Kidney capillary endothelial cell (primary cell): ENCODE data around the gene CLOCK.
A peak's percentile ranks its signal among the peaks of the same experiment; 100 is the strongest.
"Not testable (repeated sequence)": the region's sequence is repeated elsewhere in the genome, so short reads cannot be mapped to it uniquely, and the experiment has no call there.

Source experiments
- DNase-seq: peaks from one replicate; pipeline ENCODE4 v3.0.0-alpha.2; 2018; ENCODE audit warnings: low spot score

Gene CLOCK, protein sequence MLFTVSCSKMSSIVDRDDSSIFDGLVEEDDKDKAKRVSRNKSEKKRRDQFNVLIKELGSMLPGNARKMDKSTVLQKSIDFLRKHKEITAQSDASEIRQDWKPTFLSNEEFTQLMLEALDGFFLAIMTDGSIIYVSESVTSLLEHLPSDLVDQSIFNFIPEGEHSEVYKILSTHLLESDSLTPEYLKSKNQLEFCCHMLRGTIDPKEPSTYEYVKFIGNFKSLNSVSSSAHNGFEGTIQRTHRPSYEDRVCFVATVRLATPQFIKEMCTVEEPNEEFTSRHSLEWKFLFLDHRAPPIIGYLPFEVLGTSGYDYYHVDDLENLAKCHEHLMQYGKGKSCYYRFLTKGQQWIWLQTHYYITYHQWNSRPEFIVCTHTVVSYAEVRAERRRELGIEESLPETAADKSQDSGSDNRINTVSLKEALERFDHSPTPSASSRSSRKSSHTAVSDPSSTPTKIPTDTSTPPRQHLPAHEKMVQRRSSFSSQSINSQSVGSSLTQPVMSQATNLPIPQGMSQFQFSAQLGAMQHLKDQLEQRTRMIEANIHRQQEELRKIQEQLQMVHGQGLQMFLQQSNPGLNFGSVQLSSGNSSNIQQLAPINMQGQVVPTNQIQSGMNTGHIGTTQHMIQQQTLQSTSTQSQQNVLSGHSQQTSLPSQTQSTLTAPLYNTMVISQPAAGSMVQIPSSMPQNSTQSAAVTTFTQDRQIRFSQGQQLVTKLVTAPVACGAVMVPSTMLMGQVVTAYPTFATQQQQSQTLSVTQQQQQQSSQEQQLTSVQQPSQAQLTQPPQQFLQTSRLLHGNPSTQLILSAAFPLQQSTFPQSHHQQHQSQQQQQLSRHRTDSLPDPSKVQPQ

DNA sequence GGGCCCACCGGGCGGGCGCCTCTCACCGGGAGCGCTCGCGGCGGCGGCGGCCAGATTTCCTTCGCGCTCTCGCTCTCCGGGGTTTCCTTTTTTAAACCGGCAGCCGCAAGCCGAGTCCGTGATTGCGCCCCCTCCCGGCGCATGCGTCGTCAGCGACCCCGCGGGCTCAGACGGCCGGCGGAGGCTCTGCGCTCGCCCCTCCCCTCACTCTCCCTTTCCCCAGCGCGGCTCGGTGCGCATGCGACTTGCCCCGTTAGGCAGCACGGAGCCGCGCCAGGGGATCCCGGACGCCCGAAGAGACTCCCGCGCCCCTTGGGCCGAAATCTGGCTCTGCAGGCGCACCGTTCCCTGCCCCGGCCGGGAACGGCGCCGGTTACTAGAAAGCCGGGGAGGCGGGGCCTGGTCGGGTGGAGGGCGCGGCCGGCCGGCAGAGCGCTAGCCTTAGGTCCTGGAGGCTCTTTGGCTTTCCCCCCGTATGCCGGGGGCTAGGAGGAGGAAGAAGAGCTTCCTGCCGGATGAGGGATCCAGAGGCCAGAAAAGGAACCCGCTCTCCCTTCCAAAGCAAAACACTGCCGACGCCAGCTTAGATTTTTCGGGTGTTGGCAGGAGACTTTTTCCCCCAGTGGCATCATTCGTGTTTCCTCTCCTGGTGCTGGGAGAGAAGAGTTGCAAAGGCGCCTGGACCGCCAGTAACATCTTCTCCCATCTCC is at the start of gene CLOCK:
CLOCK (minus strand) TSS at position 154 of the 710 bp plus-strand sequence. CDS start 64,124 bp downstream, outside the sequence.
- DNase-seq, result peak; percentile 80

DNA sequence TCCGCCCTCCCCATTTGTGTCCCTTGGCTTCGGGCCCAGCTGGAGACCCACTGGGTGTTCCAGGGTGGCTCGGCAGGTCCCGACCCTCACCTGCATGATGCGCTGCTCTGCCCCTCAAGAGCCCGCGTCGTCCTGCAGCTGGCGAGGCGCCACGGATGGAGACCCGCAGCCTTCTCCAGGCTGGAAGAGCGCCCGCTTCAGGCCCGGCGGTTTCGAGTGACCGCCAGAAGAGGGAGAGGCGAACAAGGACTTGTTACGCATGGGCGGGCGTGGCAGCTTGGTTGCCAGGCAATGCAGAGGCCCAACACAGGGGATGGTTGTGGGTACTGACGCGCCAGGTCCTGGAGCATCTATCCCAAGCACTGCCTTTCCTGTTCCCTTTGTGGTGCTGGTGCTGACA is 45.3 kb upstream of the CLOCK start, which contains the start of gene PDCL2:
PDCL2 (minus strand) TSS at position 232 of the 400 bp plus-strand sequence; CDS start at position 96, 136 bp downstream.
- DNase-seq, result no peak

DNA sequence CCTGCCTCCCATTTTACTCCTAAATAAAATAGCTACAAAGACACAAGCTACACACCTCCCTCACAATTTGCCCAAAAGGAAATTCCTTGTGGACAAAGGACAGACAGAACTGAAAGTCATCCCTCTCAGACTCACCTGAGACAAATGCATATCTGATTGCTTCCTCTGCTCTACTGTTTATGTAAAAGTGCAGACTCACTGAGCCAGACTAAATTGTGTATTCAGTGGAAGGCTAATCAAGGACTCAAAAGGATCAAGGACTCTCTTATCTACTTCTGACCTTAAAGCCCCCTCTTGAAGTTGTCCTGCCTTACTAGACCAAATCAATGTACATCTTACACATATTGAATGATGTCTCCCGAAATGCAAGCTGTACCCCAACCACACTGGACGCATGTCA is 41.5 kb upstream of the CLOCK start:
- no peak for DNase-seq

DNA sequence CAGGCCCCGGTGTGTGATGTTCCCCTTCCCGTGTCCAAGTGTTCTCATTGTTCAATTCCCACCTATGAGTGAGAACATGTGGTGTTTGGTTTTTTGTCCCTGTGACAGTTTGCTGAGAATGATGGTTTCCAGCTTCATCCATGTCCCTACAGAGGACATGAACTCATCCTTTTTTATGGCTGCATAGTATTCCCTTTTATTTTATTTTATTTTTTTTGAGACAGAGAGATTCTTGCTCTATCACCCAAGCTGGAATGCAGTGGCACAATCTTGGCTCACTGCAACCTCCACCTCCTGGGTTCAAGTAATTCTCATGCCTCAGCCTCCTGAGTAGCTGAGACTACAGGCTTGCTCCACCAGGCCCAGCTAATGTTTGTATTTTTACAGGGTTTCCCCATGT is 36.1 kb upstream of the CLOCK start:
- DNase-seq, result not testable (repeated sequence)

DNA sequence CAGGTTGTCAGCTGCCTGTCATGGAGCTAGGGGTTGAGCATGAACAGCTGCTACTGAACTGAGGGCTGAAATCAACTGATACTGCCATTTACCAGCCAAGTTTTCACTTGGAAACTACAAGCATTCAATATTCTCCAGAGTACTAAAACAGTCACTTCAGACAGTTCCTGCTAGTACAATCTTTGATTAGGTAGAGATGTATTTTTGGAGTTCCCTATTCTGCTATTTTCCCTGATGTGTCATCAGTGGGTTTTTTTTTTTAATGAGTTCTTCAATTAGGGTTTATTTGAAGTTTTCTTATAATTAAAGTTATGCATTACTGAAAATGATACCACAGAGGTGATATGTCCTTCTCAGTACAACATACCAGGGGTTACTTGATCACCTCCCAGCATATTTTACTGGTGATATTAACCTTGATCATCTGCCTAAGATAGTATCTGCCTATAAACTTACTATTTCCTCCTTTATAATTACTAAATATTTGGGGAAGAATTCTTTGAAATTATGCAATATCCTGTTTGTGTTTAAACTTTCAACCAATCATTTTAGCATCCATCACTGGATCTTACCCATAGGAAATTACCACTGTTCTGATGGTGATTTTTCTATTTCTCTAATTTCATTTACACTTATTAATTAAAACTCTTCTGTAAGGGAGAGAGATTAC is 31.8 kb upstream of the CLOCK start:
- DNase-seq, result no peak

DNA sequence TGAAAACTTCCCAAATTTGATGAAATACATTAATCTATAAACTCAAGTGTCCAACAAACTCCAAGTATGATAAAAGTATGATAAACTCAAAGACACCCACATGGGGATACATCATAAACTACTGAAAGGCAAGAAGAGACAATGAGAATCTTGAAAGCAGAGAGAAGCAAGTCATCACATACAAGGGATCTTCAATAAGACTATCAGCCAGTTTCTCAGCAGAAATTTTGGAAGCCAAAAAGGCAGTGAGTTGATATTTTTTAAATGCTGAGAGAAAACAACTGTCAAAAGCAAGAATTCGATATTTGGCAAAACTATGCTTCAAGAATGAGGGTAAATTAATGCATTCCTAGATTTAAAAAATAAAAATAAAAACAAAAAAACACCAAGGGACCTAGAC is 28.8 kb upstream of the CLOCK start:
- no peak for DNase-seq

DNA sequence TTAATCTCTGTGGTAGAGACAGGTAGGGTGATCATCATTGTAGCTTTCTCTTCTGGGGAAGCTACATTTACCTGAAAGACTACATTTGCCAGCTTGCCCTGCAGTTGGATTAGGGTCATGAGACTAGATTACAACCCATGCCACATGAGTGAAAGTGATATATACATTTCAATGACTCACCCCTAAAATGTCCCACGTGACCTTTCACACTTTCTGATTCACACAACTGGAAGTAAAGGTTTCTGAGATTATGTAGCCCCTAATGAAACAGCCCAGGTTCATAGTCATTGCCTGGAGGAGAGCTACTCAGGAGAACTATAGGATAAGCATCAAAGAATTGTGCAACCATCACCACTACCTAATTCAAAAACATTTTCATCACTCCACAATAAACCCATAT is 27.5 kb upstream of the CLOCK start:
- no peak for DNase-seq

DNA sequence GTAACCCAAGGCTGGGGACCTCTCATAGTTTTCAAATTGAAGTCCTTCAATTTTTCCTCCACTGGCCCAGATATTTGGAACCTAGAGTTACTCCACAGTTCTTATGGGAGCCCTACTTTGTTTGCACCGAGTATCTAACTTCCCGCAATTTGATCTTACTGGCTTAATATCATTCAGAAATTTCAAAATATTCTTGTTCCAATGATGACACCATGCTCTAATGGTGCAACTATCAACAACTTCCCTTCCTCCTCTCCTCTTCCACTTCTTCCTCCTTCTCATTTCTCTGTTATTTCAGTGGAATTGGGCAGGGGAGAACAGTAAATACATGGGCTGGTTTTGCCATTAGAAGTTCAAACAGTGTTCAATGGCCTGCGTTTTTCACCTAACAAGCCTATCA is 25.1 kb upstream of the CLOCK start:
- DNase-seq, result no peak

DNA sequence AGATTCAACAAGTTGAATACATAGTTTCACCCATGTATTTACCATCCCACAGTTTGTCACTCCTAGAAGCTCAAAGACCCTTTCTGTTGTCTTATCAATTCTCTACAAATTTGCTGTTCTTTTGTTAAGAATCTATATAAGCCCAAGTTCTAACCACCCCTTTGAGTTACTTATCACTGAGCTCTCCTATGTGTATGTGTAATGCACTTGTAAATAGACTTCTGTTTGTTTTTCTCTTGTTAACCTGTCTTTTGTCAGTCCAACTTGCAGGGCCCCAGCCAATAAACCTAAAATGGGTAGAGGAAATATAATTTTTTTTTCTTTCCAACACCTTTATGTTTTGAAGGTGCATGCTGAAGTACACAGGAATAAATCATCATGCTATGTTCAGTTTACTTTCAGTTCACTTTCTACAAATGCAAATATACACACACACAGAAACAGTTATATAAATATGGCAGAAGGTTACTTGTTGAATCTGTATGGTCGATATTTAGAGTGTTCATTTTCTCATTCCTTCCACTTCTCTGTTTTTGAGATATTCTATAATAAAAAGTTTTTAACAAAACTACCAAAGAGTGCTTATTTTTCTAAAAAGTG is 22.3 kb upstream of the CLOCK start:
- no peak for DNase-seq

DNA sequence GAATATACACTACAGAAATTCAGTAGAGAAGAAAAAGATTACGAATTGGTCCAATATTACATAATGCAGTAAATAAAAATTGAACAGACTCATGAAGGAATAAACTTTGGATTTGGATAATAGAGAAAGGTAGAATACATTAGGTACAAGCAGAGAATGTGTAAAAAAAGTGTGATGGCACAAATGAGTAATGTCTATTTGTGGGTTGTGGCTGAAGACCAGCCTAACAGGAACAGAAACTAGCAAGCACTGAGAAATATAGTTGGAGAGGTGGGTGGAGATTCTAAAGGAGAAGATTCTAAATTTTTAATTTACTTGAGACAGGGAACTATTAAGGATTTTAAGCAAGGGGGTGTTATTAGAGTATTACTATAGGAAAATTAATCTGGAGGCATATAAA is 15.2 kb upstream of the CLOCK start:
- DNase-seq, result no peak

DNA sequence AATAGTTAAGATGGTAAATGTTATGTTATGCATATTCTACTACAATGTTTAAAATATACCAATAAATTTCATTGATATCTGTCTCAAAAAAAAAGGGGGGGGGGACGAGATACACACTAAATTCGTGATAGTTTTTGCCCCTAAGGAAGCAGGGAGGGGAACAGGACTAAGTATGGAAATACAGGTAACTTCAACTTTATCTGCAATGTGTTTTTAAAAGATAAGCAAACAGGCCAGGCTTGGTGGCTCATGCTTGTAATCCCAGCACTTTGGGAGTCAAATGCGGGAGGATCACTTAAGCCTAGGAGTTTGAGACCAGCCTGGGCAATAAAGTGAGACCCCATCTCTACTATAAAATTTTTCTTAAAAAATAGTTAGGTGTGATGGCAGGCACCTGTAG is 13.4 kb upstream of the CLOCK start:
- DNase-seq, result no peak

DNA sequence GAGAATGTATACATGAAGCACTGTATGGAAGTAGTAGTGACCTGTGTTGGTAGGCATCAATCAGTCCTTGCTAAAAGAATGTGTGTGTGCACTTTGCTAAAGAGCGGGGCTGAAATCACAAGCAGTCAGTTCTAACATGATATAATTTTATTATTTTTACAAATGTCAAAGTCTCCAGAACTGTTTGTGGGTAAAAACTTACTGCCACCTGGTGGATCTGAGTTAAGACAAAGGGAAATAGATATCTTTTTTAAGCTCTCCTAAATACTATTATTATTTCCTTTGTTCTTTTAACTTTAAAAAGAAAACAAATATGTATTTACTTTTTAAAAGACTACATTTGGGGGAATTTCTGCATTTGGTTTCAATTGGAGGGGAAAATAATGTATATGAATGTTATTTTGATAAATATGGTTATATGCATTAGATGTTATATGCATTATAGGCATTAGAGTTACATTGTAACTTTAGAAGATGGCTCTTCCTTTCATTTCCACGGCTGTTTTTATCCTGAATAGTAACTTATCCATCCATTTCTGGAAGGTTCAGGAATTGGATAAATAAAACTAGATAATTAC is 7.8 kb upstream of the CLOCK start:
- DNase-seq, result no peak

DNA sequence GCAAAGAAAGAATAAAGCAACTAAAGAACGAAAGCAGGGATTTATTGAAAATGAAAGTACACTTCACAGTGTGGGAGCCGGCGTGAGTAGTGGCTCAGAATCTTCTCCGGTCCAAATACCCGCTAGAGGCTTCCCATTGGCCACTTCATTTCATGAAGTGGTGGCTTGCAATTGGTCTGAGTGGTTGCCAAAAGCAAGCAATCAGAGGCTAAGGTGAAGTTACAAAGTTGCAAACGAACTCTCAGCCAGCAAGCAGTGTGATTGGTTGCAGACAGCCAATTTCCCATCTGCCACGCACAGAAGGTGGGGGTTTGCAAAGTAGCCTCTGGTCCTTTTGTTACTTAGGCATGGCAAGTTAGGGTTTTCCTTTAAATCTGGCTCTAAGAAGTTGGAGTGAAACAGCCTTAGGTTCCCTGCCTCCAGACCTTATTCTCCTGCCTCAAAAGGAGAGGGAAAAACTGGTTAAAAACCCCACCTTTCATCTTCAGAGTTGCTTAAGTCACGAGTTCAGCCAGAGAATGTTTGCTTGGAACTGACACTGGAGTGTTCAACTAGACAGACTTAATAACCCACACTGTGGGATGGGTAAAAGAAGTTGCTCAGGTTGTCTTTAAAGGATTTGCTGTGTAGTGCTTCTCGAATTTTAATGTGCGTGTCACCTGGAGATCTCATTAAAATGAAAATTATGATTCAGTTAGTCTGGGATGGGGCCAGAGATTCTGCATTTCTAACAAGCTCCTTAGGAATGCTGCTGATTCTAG is 6.9 kb upstream of the CLOCK start:
- no peak for DNase-seq

DNA sequence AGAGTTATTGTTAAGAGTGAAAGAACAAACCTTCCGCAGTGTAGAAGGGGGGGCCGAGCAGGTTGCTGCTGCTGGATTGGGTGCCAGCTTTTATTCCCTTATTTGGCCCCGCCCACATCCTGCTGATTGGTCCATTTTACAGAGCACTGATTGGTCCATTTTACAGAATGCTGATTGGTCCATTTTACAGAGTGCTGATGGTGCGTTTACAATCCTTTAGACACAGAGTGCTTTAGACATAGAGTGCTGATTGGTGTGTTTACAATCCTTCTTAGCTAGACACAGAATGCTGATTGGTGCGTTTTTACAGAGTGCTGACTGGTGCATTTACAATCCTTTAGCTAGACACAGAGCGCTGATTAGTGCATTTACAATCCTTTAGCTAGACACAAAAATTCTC is 5.3 kb upstream of the CLOCK start:
- not testable (repeated sequence) for DNase-seq

DNA sequence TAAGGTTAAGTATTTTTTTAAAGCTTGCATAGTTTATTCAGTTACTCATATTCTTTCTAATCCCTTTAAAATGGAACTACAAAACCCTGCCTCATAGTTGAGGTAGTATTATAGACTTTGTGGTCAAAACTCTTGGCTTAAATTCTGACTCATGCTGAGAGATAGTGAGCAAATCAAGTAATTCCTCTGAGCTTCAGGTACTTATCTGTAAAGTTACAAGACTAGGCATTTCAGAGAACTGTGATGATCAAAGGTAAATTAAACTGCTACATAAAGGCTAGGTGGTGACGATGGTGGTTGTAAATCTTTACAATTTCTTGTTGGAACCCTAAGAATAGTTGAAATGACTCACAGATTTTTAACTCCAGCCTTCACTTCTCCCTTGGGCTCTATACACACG is 3.2 kb upstream of the CLOCK start:
- no peak for DNase-seq

DNA sequence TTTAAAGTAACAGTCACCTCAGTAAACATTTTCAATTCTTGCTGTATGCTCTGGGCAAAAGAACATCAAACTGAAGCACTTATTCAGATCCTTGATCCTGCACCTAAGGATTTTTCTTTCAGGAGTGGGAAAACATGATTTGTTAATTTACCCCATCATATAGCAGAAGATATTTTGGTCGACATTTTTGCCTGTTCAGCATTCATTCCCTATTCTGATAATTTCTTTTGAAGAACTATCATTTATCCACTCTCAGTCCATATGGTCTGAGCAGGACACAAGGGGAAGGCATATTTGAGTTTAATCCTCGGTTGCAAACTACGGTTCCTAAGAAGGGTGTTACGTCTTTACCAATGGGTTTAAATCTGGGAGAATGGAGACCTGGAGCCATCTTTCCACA is 1.2 kb upstream of the CLOCK start:
- no peak for DNase-seq

DNA sequence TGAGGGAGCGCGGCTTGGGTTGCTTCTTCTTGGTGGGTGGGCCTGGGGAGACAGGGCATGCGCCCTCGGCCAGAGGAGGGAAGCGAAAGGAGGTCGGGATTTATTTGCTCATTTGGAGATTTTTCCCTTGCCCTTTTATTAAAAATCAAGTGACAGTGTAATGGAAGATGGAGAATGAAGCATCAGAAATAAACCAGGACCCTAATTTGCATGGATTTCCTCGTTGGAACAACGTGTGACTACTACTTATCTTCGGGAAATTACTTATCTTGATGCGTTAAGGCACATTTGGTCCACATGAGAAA is 709 bp upstream of the CLOCK start:
- no peak for DNase-seq

DNA sequence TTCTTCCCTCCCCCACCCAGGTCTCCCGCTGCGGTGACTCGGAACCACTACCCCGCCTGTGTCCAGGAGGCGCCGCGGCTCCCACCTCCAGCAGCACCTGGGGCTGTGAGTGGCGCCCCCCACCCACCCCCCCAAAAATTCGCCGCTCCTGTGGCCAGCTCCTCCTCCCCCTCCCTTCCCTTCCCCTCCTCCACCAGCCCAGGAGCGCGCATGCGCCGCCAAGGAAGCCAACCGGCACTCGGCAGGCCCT is 278 bp downstream of the CLOCK start:
- no peak for DNase-seq

DNA sequence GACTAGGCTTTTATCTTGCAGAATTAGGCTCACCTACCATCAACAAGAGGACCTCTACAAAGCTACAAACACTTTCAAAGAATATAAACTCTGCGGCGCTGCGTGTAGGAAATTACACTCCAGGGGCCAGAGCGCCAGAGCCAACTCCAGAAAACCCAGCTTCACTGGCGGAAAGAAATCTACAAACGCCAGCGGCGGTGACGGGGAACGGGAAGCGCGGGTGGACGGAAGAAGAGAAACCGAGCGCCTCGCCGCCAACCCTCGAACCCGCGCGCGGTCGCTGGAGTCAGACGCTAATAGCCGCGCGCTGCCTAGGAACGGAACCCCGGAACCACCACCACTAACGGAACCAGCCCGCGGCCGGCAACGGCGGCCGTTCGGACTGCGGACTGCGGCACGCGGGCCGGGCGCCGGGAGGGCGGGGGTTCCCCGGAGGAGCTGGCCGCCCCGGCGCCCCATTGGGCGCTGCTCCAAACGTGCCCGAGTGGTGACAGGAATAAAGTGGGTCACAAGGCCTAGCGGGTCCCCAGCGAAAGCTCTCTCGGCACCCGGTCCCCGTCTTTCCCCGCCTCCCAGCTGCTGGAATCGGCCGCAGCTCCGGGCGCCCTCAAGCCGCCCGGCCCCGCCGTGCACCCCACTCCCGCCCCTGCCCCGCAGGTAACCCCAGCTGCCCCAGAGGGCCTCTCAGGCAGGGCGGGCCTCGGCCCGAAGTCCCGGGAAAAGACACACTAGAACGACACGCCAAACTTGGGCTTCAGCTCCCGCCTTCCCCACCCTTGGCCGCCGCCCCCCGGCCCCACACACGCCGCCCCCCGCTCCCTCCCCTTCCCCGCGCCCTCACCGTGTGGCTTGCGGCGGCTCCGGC is 836 bp downstream of the CLOCK start:
- DNase-seq, result peak; percentile 60

DNA sequence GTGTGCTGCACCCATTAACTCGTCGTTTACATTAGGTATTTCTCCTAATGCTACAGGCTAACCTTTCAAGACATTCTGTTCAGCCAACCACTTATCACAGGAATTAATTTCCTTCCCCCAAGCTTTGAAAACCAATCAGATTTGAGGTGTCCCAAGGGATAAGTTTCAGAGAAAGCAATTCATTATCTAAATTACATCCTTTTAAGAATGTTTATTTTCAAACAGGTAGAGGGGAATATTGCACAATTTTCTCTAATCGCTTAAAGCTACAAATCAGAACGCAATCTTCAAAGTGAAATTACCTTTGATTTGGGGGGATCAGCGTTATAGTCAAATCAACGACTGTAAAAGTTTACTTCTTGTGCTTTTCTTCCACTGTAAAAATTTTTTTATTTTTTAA is 1.6 kb downstream of the CLOCK start:
- DNase-seq, result no peak
